H9 (cell line): ENCODE data around the gene IER2. TPM values are rescaled to one million over a fixed set of nuclear protein-coding genes. Genes with fewer than 3 reads are reported as not detected.

Source experiments
- DNase-seq: peaks from one replicate; pipeline ENCODE4 v3.0.0-alpha.2; 2017
- H2AFZ ChIP-seq: one replicate; pipeline ENCODE4 v1.6.1; 2013; ENCODE audit warnings: mild to moderate bottlenecking, low read length, control low read depth, moderate library complexity
- H2AK5ac ChIP-seq: 2 replicates; pipeline ENCODE4 v1.6.1; 2013; ENCODE audit warnings: low read length, control low read depth, mixed read lengths; ENCODE audit not compliant: insufficient read length
- H2BK120ac ChIP-seq: one replicate; pipeline ENCODE4 v1.6.1; 2013; ENCODE audit warnings: low read depth, mild to moderate bottlenecking, low read length, control low read depth, inconsistent platforms; ENCODE audit not compliant: poor library complexity, severe bottlenecking
- H2BK12ac ChIP-seq: 2 replicates; pipeline ENCODE4 v1.6.1; 2013; ENCODE audit warnings: low read length, control low read depth, mixed read lengths, low read depth; ENCODE audit not compliant: insufficient read length
- H2BK15ac ChIP-seq: 2 replicates; pipeline ENCODE4 v1.6.1; 2013; ENCODE audit warnings: low read depth, low read length, control low read depth
- H2BK20ac ChIP-seq: one replicate; pipeline ENCODE4 v1.6.1; 2013; ENCODE audit warnings: low read depth, mild to moderate bottlenecking, low read length, control low read depth, inconsistent platforms; ENCODE audit not compliant: poor library complexity, severe bottlenecking
- H2BK5ac ChIP-seq: 2 replicates; pipeline ENCODE4 v1.6.1; 2013; ENCODE audit warnings: low read length, control low read depth, mixed read lengths; ENCODE audit not compliant: insufficient read length
- H3K14ac ChIP-seq: 2 replicates; pipeline ENCODE4 v1.6.1; 2013; ENCODE audit warnings: low read length, control low read depth; ENCODE audit not compliant: insufficient read depth
- H3K18ac ChIP-seq: 2 replicates; pipeline ENCODE4 v1.6.1; 2013; ENCODE audit warnings: low read depth, mild to moderate bottlenecking, mixed read lengths, low read length, control low read depth; ENCODE audit not compliant: insufficient read length
- H3K23ac ChIP-seq: 2 replicates; pipeline ENCODE4 v1.6.1; 2013; ENCODE audit warnings: low read length, control low read depth, mixed read lengths, low read depth; ENCODE audit not compliant: insufficient read length
- H3K23me2 ChIP-seq: 2 replicates; pipeline ENCODE4 v1.6.1; 2013; ENCODE audit warnings: low read depth, mild to moderate bottlenecking, mixed read lengths, low read length, control low read depth; ENCODE audit not compliant: insufficient read length, poor library complexity, severe bottlenecking
- H3K27ac ChIP-seq: 2 replicates; pipeline ENCODE4 v1.5.1; 2013; ENCODE audit warnings: low read length, control low read depth, mixed read lengths, low read depth; ENCODE audit not compliant: insufficient read length
- H3K27me3 ChIP-seq: 2 replicates; pipeline ENCODE4 v1.6.1; 2013; ENCODE audit warnings: low read length, control low read depth, inconsistent platforms; ENCODE audit not compliant: insufficient read depth
- H3K4ac ChIP-seq: 2 replicates; pipeline ENCODE4 v1.6.1; 2013; ENCODE audit warnings: low read depth, mild to moderate bottlenecking, control low read depth, inconsistent platforms, low read length, moderate library complexity
- H3K4me1 ChIP-seq: 2 replicates; pipeline ENCODE4 v1.6.1; 2013; ENCODE audit warnings: low read length, control low read depth, inconsistent platforms; ENCODE audit not compliant: insufficient read depth
- H3K4me2 ChIP-seq: 2 replicates; pipeline ENCODE4 v1.6.1; 2013; ENCODE audit warnings: low read length, control low read depth, mixed read lengths; ENCODE audit not compliant: insufficient read length, insufficient read depth
- H3K56ac ChIP-seq: 2 replicates; pipeline ENCODE4 v1.6.1; 2013; ENCODE audit warnings: low read depth, mild to moderate bottlenecking, mixed read lengths, low read length, control low read depth; ENCODE audit not compliant: insufficient read length
- H3K79me1 ChIP-seq: 2 replicates; pipeline ENCODE4 v1.6.1; 2013; ENCODE audit warnings: low read depth, mild to moderate bottlenecking, moderate library complexity, low read length, control low read depth, inconsistent platforms; ENCODE audit not compliant: insufficient read depth, poor library complexity, severe bottlenecking
- H3K79me2 ChIP-seq: 2 replicates; pipeline ENCODE4 v1.6.1; 2013; ENCODE audit warnings: low read length, control low read depth, inconsistent platforms; ENCODE audit not compliant: insufficient read depth
- H3K9ac ChIP-seq: 2 replicates; pipeline ENCODE4 v1.6.1; 2013; ENCODE audit warnings: low read length, control low read depth, mixed read lengths; ENCODE audit not compliant: insufficient read length; ENCODE audit errors: extremely low read depth
- H3K9me3 ChIP-seq: one replicate; pipeline ENCODE4 v1.6.1; 2013; ENCODE audit warnings: low read depth, low read length, inconsistent platforms; ENCODE audit not compliant: control insufficient read depth
- H3T11ph ChIP-seq: one replicate; pipeline ENCODE4 v1.6.1; 2013; ENCODE audit warnings: mild to moderate bottlenecking, low read length, control low read depth, inconsistent platforms
- H4K20me1 ChIP-seq: one replicate; pipeline ENCODE4 v1.6.1; 2013; ENCODE audit not compliant: control insufficient read depth, insufficient read length, insufficient read depth
- H4K5ac ChIP-seq: 2 replicates; pipeline ENCODE4 v1.6.1; 2013; ENCODE audit warnings: low read depth, mild to moderate bottlenecking, mixed read lengths, low read length, control low read depth; ENCODE audit not compliant: insufficient read length
- H4K8ac ChIP-seq: replicated peaks from 2 replicates; pipeline ENCODE4 v1.6.1; 2013; ENCODE audit warnings: low read length, control low read depth, mixed read lengths, low read depth; ENCODE audit not compliant: insufficient read length
- H4K91ac ChIP-seq: 2 replicates; pipeline ENCODE4 v1.6.1; 2013; ENCODE audit warnings: low read depth, mild to moderate bottlenecking, moderate library complexity, mixed read lengths, low read length, control low read depth; ENCODE audit not compliant: insufficient read length
- H3K27ac Mint-ChIP-seq, 3 experiments: 2 replicates in 2 of 3; 3 replicates in 1 of 3; pipeline ENCODE4 v1.8.0; 2020 to 2021; ENCODE audit warnings: mixed read lengths in 3 of 3, mild to moderate bottlenecking in 1 of 3, moderate library complexity in 1 of 3
- H3K27me3 Mint-ChIP-seq: 2 replicates; pipeline ENCODE4 v1.8.0; 2021; ENCODE audit warnings: low read depth, mild to moderate bottlenecking, moderate library complexity, mixed read lengths
- H3K36me3 Mint-ChIP-seq, 3 experiments: 2 replicates in 2 of 3; 3 replicates in 1 of 3; pipeline ENCODE4 v1.8.0; 2020 to 2021; ENCODE audit warnings: low read depth in 3 of 3, mixed read lengths in 3 of 3; ENCODE audit not compliant: insufficient read depth in 1 of 3
- H3K4me1 Mint-ChIP-seq, 2 experiments: 2 replicates each; pipeline ENCODE4 v1.8.0; 2020; ENCODE audit warnings: mixed read lengths in 2 of 2
- H3K4me3 Mint-ChIP-seq, 2 experiments: 2 replicates in 1 of 2; 3 replicates in 1 of 2; pipeline ENCODE4 v1.8.0; 2020 to 2021; ENCODE audit warnings: mild to moderate bottlenecking in 2 of 2, mixed read lengths in 2 of 2, moderate library complexity in 1 of 2
- H3K9me3 Mint-ChIP-seq, 2 experiments: 2 replicates in 1 of 2; 3 replicates in 1 of 2; pipeline ENCODE4 v1.8.0; 2020; ENCODE audit warnings: mild to moderate bottlenecking in 2 of 2, mixed read lengths in 2 of 2, moderate library complexity in 1 of 2
- WGBS: extraction: QIAGEN DNeasy Blood & Tissue Kit; methylation state at CpG from one replicate; pipeline ENCODE4 v1.1.7; 2013; ENCODE audit warnings: missing lambda C conversion rate, low lambda C conversion rate, mixed read lengths; ENCODE audit not compliant: insufficient read length; ENCODE audit errors: extremely low coverage; 5-methylcytosine and 5-hydroxymethylcytosine counted together
- total RNA-seq: library from RNA; stranded (reverse); gene quantifications from 2 replicates; pipeline ENCODE4 v1.2.1, GENCODE V29; 2021
- TF ChIP-seq, protein P1 (sequence below): fragments of 200-600 bp; sonication (generic); conservative IDR thresholded peaks from 3 replicates; pipeline ENCODE4 v1.8.0; 2021; ENCODE audit warnings: antibody characterized with exemption, mild to moderate bottlenecking

Gene IER2
- total RNA-seq, 1 experiment from 2014 or later = 160 TPM

- no peak overlapping the region for H4K5ac ChIP-seq
- no peak overlapping the region for H2BK15ac ChIP-seq
- no peak overlapping the region for H2AFZ ChIP-seq
- H2BK20ac ChIP-seq = no peak overlapping the region
- H3K27ac ChIP-seq = no peak overlapping the region
- no peak overlapping the region for H3K4me2 ChIP-seq
- H4K91ac ChIP-seq = no peak overlapping the region
- H2BK5ac ChIP-seq = no peak overlapping the region
- H3K18ac ChIP-seq = no peak overlapping the region
- H3K4ac ChIP-seq = no peak overlapping the region
- no peak overlapping the region for H3K23ac ChIP-seq
- Mint-ChIP-seq H3K4me3 (peak overlapping the region; percentile 7 to 68; a peak in 3 of 5 replicates), H3K27ac (no peak overlapping the region), H3K4me1 (peaks cover 16 to 29% of the 10 kb centered on the region in 2 experiments), H3K27me3 (peaks cover 58% of the 10 kb centered on the region), H3K36me3 (peaks cover 0 to 3% (median 2%) of the 10 kb centered on the region in 3 experiments; a peak in 3 of 7 replicates), H3K9me3 (peaks cover 7% of the 10 kb centered on the region in 2 experiments; a peak in 4 of 5 replicates)
- no peaks in the 10 kb centered on the region for H3K79me1 ChIP-seq
- H3K9ac ChIP-seq = no peak overlapping the region
- no peak for DNase-seq
- no peaks in the 10 kb centered on the region for H3K9me3 ChIP-seq
- H2BK120ac ChIP-seq = no peak overlapping the region
- peaks cover 3% of the 10 kb centered on the region for H3K23me2 ChIP-seq
- WGBS = no CpG with 5 or more reads among the region's 7 CpGs
- H2BK12ac ChIP-seq = no peak overlapping the region
- no peaks in the 10 kb centered on the region for H3K79me2 ChIP-seq
- peaks cover 3% of the 10 kb centered on the region for H4K20me1 ChIP-seq
- H3K27me3 ChIP-seq = peaks cover 33% of the 10 kb centered on the region; the same call in 1 of the 2 replicates
- H3T11ph ChIP-seq = no peak overlapping the region
- H4K8ac ChIP-seq = no peak overlapping the region
- no peaks in the 10 kb centered on the region for H3K4me1 ChIP-seq
- H3K14ac ChIP-seq = no peak overlapping the region
- H3K56ac ChIP-seq = no peak overlapping the region
- H2AK5ac ChIP-seq = no peak overlapping the region
- TF ChIP-seq, protein P1, sequence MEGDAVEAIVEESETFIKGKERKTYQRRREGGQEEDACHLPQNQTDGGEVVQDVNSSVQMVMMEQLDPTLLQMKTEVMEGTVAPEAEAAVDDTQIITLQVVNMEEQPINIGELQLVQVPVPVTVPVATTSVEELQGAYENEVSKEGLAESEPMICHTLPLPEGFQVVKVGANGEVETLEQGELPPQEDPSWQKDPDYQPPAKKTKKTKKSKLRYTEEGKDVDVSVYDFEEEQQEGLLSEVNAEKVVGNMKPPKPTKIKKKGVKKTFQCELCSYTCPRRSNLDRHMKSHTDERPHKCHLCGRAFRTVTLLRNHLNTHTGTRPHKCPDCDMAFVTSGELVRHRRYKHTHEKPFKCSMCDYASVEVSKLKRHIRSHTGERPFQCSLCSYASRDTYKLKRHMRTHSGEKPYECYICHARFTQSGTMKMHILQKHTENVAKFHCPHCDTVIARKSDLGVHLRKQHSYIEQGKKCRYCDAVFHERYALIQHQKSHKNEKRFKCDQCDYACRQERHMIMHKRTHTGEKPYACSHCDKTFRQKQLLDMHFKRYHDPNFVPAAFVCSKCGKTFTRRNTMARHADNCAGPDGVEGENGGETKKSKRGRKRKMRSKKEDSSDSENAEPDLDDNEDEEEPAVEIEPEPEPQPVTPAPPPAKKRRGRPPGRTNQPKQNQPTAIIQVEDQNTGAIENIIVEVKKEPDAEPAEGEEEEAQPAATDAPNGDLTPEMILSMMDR = no peak
These were observed 48.4 kb upstream of the IER2 start for GRCh38 chr19:13101590-13102415.
